KMS-11 (cell line): Measurements from ENCODE around the gene COX6A1.

Source experiments
- H2AFZ ChIP-seq: fragments of 200-600 bp; sonication (generic); 2 replicates; pipeline ENCODE4 v1.6.1; 2016; ENCODE audit warnings: antibody characterized with exemption, mixed run types, low read depth
- H3K27ac ChIP-seq: fragments of 200-600 bp; sonication (generic); 2 replicates; pipeline ENCODE4 v1.6.1; 2016; ENCODE audit warnings: mild to moderate bottlenecking, mixed run types
- H3K27me3 ChIP-seq: fragments of 200-600 bp; sonication (generic); 2 replicates; pipeline ENCODE4 v1.6.1; 2017; ENCODE audit warnings: mild to moderate bottlenecking, low read depth, mixed run types, moderate library complexity; ENCODE audit not compliant: insufficient read depth
- H3K36me3 ChIP-seq: fragments of 200-600 bp; sonication (generic); 2 replicates; pipeline ENCODE4 v1.6.1; 2017; ENCODE audit warnings: mild to moderate bottlenecking, mixed run types; ENCODE audit not compliant: insufficient read depth
- H3K4me1 ChIP-seq: fragments of 200-600 bp; sonication (generic); 2 replicates; pipeline ENCODE4 v1.6.1; 2016; ENCODE audit warnings: mild to moderate bottlenecking, low read depth, mixed run types; ENCODE audit not compliant: poor library complexity, severe bottlenecking
- H3K4me2 ChIP-seq: fragments of 200-600 bp; sonication (generic); 2 replicates; pipeline ENCODE4 v1.7.0; 2016; ENCODE audit warnings: mild to moderate bottlenecking, mixed run types
- H3K4me3 ChIP-seq: fragments of 200-600 bp; sonication (generic); IDR thresholded peaks from 2 replicates; pipeline ENCODE4 v1.6.1; 2017; ENCODE audit warnings: low read depth, low read length, mixed read lengths; ENCODE audit not compliant: insufficient read depth
- H3K79me2 ChIP-seq: fragments of 200-600 bp; sonication (generic); 2 replicates; pipeline ENCODE4 v1.6.1; 2016; ENCODE audit warnings: low read depth, mixed run types; ENCODE audit not compliant: insufficient read depth
- H3K9ac ChIP-seq: fragments of 200-600 bp; sonication (generic); 2 replicates; pipeline ENCODE4 v1.6.1; 2016; ENCODE audit warnings: mild to moderate bottlenecking, mixed run types
- H4K20me1 ChIP-seq: fragments of 200-600 bp; sonication (generic); 2 replicates; pipeline ENCODE4 v1.6.1; 2016; ENCODE audit warnings: mild to moderate bottlenecking, mixed run types; ENCODE audit not compliant: insufficient read depth
- TF ChIP-seq, protein P1 (sequence below): fragments of 200-600 bp; sonication (generic); conservative IDR thresholded peaks from 2 replicates; pipeline ENCODE4 v1.6.1; 2017; ENCODE audit warnings: low read depth, mild to moderate bottlenecking, antibody characterized with exemption, low read length, moderate library complexity, mixed read lengths

COX6A1 gene

DNA sequence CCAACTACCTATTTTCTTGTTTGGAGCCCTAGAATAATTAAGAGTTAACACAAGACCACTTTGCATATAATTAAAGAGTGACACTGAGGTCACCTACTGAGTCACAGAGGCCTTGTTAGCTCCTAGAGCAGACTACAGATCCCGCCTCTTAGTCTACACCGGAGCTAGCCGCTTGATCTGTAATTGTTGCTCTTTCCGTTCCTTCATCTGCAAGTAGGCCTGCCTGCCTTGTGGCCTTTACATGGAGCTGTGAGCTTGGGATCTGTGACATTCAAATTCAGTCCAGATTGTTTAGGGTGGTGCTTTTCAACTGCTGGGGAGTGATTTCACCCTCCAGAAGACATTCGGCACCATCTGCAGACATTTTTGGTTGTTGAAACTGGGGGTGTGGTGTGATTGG, 52.4 kb downstream of the COX6A1 start:
- H3K4me2 ChIP-seq, result no peak overlapping the region
- H3K4me3 ChIP-seq, result no peak overlapping the region
- H3K36me3 ChIP-seq, result no peaks in the 10 kb centered on the region
- H3K79me2 ChIP-seq, result peaks cover 8% of the 10 kb centered on the region; the same call in 1 of the 2 replicates
- H3K27ac ChIP-seq, result no peak overlapping the region
- H4K20me1 ChIP-seq, result no peaks in the 10 kb centered on the region
- no peaks in the 10 kb centered on the region for H3K27me3 ChIP-seq
- H3K9ac ChIP-seq, result no peak overlapping the region
- H3K4me1 ChIP-seq, result peaks cover 6% of the 10 kb centered on the region
- TF ChIP-seq, protein P1, sequence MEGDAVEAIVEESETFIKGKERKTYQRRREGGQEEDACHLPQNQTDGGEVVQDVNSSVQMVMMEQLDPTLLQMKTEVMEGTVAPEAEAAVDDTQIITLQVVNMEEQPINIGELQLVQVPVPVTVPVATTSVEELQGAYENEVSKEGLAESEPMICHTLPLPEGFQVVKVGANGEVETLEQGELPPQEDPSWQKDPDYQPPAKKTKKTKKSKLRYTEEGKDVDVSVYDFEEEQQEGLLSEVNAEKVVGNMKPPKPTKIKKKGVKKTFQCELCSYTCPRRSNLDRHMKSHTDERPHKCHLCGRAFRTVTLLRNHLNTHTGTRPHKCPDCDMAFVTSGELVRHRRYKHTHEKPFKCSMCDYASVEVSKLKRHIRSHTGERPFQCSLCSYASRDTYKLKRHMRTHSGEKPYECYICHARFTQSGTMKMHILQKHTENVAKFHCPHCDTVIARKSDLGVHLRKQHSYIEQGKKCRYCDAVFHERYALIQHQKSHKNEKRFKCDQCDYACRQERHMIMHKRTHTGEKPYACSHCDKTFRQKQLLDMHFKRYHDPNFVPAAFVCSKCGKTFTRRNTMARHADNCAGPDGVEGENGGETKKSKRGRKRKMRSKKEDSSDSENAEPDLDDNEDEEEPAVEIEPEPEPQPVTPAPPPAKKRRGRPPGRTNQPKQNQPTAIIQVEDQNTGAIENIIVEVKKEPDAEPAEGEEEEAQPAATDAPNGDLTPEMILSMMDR, result no peak
- no peak overlapping the region for H2AFZ ChIP-seq
